ENCODE measurements around the gene SMYD4. TPM values are rescaled to one million over a fixed set of nuclear protein-coding genes. Genes with fewer than 3 reads are reported as not detected.

SMYD4 gene
- total RNA-seq, 1 experiment from 2014 or later: 28.1 TPM

DNA sequence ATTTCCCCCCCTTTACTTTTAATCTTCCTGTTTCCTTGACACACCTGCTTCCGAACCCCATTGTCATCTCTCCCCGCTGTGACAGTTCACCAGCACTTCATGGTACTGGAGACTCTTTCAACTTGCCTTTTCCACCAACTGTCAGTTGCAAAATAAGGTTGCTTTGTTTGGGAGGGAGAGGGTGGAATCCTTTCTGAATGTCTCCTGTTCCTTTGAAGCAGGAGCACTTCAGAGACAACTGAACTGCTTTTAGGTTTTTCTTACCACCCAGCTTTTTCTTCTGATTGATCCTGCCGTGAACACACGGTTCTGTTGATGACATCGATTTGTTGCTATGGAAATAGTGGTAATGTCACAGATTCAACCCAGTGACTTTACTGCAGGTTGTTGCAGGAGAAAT, 42.1 kb upstream of the SMYD4 start:
- Histone ChIP-seq H3K4me3 (ENCODE audit: low read depth, low read length, poor library complexity, severe bottlenecking) (no peak overlapping the region), H3K27ac (ENCODE audit: low read depth, low read length, poor library complexity, severe bottlenecking) (no peak overlapping the region), H3K9me3 (ENCODE audit: low read depth, low read length, poor library complexity, severe bottlenecking) (no peaks in the 10 kb centered on the region), H3K27me3 (replicated peaks; ENCODE audit: insufficient read depth, low read depth, low read length, poor library complexity) (no peaks in the 10 kb centered on the region), H3K4me1 (ENCODE audit: insufficient read depth, low read length, poor library complexity, severe bottlenecking) (no peaks in the 10 kb centered on the region), H3K36me3 (ENCODE audit: insufficient read depth, low read length, poor library complexity, severe bottlenecking) (peaks cover 41% of the 10 kb centered on the region)
- ChIA-PET POLR2A (ENCODE audit: low non-redundant PET) (no interaction called here), CTCF (no interaction called here)
- no TSS peak for BruUV-seq (replicated peaks)
- no peak for TF ChIP-seq EZH2 (IDR thresholded peaks at IDR 0.05; ENCODE audit: borderline replicate concordance, low read depth, low read length, poor library complexity, severe bottlenecking)
- TF ChIP-seq, protein P1, sequence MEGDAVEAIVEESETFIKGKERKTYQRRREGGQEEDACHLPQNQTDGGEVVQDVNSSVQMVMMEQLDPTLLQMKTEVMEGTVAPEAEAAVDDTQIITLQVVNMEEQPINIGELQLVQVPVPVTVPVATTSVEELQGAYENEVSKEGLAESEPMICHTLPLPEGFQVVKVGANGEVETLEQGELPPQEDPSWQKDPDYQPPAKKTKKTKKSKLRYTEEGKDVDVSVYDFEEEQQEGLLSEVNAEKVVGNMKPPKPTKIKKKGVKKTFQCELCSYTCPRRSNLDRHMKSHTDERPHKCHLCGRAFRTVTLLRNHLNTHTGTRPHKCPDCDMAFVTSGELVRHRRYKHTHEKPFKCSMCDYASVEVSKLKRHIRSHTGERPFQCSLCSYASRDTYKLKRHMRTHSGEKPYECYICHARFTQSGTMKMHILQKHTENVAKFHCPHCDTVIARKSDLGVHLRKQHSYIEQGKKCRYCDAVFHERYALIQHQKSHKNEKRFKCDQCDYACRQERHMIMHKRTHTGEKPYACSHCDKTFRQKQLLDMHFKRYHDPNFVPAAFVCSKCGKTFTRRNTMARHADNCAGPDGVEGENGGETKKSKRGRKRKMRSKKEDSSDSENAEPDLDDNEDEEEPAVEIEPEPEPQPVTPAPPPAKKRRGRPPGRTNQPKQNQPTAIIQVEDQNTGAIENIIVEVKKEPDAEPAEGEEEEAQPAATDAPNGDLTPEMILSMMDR (conservative IDR thresholded peaks at IDR 0.05; ENCODE audit: low read depth, low read length): no peak
- intact Hi-C loops (cut with micrococcal nuclease; ENCODE audit: unreplicated experiment): no loop called here
- no peak for DNase-seq (ENCODE audit: low spot score)

DNA sequence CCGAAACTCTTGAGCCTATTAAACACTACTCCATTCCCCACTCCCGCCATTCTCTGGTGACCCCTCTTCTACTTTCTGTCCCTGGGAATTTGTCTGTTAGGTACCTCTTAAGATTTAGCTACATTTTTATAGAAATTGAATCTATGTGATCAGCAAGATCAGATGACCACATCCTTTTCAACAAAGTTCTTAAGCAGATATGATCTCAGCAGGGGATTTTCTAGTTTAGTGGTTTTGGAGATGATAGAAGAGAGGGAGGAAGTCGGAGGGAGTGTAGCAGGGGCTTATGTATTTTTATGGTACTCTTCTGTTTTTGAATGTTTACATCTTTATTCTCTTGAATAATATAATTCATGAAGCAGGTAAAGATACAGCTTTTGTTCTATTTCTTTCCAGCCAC, 40.9 kb upstream of the SMYD4 start:
- no peaks in the 10 kb centered on the region for H3K9me3 ChIP-seq (ENCODE audit: low read depth, low read length, poor library complexity, severe bottlenecking)
- intact Hi-C loops (cut with micrococcal nuclease; ENCODE audit: unreplicated experiment): no loop called here
- no peaks in the 10 kb centered on the region for H3K4me1 ChIP-seq (ENCODE audit: insufficient read depth, low read length, poor library complexity, severe bottlenecking)
- DNase-seq (ENCODE audit: low spot score): no peak
- no peak overlapping the region for H3K27ac ChIP-seq (ENCODE audit: low read depth, low read length, poor library complexity, severe bottlenecking)
- TF ChIP-seq, protein P1 (conservative IDR thresholded peaks at IDR 0.05; ENCODE audit: low read depth, low read length): no peak
- no peak for TF ChIP-seq EZH2 (IDR thresholded peaks at IDR 0.05; ENCODE audit: borderline replicate concordance, low read depth, low read length, poor library complexity, severe bottlenecking)
- no peak overlapping the region for H3K4me3 ChIP-seq (ENCODE audit: low read depth, low read length, poor library complexity, severe bottlenecking)
- ChIA-PET CTCF (no interaction called here), POLR2A (ENCODE audit: low non-redundant PET) (no interaction called here)
- no TSS peak for BruUV-seq (replicated peaks)
- peaks cover 29% of the 10 kb centered on the region for H3K36me3 ChIP-seq (ENCODE audit: insufficient read depth, low read length, poor library complexity, severe bottlenecking)
- H3K27me3 ChIP-seq (replicated peaks; ENCODE audit: insufficient read depth, low read depth, low read length, poor library complexity): no peaks in the 10 kb centered on the region

DNA sequence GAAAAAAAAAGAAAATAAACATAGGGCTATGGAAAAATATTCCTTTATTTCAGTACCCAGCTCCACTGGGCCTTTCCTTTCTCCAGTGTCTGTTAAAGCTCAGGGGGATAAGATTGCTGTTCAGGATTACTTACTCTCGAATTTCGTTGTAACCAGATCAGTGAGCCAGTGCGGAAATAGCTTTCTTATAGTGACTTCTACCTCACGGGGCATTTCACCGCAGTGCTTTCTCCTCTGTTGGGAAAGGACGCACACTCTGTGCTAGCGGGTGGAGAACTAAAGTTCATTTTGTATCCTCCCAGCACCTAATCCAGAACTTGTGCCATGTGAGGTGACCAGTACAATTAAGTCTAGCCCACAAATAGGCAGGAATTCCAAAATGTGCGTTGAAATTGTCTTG, 38.4 kb upstream of the SMYD4 start:
- no TSS peak for BruUV-seq (replicated peaks)
- no peak for TF ChIP-seq EZH2 (IDR thresholded peaks at IDR 0.05; ENCODE audit: borderline replicate concordance, low read depth, low read length, poor library complexity, severe bottlenecking)
- TF ChIP-seq, protein P1 (conservative IDR thresholded peaks at IDR 0.05; ENCODE audit: low read depth, low read length): no peak
- Histone ChIP-seq H3K4me3 (ENCODE audit: low read depth, low read length, poor library complexity, severe bottlenecking) (no peak overlapping the region), H3K36me3 (ENCODE audit: insufficient read depth, low read length, poor library complexity, severe bottlenecking) (peaks cover 9% of the 10 kb centered on the region), H3K27me3 (replicated peaks; ENCODE audit: insufficient read depth, low read depth, low read length, poor library complexity) (no peaks in the 10 kb centered on the region), H3K9me3 (ENCODE audit: low read depth, low read length, poor library complexity, severe bottlenecking) (no peaks in the 10 kb centered on the region), H3K27ac (ENCODE audit: low read depth, low read length, poor library complexity, severe bottlenecking) (no peak overlapping the region), H3K4me1 (ENCODE audit: insufficient read depth, low read length, poor library complexity, severe bottlenecking) (no peaks in the 10 kb centered on the region)
- no peak for DNase-seq (ENCODE audit: low spot score)
- intact Hi-C loops (cut with micrococcal nuclease; ENCODE audit: unreplicated experiment): loop anchor here (10.0 kb wide), 1 partner anchor 153 kb away; the partner anchor contains the start of gene TLCD2
- POLR2A ChIA-PET (ENCODE audit: low non-redundant PET): no interaction called here
- CTCF ChIA-PET: no interaction called here
